ENCODE measurements around the gene CEACAM19.

Gene CEACAM19

GRCh38 chr19:44696939-44697669 is 25.8 kb downstream of the CEACAM19 start:
- Histone ChIP-seq H3K36me3 (ENCODE audit: control insufficient read depth in 5 of 5, insufficient read depth in 5 of 5, low read length in 5 of 5) (no peaks in the 10 kb centered on the region), H3K4me1 (ENCODE audit: control insufficient read depth in 5 of 5, insufficient read depth in 5 of 5, low read length in 5 of 5) (peaks cover 0 to 14% (median 0%) of the 10 kb centered on the region in 5 donors), H3K9ac (ENCODE audit: low read length in 5 of 5) (no peak overlapping the region), H3K4me3 (ENCODE audit: low read depth in 1 of 5, low read length in 5 of 5) (no peak overlapping the region), H3K9me3 (ENCODE audit: control insufficient read depth in 5 of 5, low read length in 5 of 5) (no peaks in the 10 kb centered on the region), H3K27me3 (ENCODE audit: control insufficient read depth in 5 of 5, insufficient read depth in 4 of 5, low read length in 5 of 5) (peaks cover 3 to 9% (median 4%) of the 10 kb centered on the region in 5 donors), H3K27ac (ENCODE audit: low read depth, low read length) (no peak overlapping the region)

DNA sequence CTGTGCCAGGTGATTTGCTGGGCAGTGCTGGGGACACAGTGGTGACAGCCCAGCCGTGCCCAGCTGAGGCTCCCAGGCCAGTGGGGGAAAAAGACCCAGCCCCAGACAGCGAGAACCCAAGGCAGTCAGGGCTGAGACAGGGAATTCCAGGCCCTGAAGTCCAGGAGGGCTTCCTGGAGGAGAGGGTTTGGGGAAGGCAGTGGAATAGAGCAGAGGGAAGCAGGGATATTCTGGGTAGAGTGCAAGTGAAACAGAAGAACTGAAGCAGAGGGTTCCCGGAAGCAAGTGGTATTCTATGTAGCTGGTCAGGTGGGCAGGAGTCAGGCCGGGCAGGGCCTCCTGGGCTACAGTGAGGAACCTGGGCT is 26.4 kb downstream of the CEACAM19 start:
- peaks cover 0 to 9% (median 0%) of the 10 kb centered on the region in 5 donors for H3K4me1 ChIP-seq (ENCODE audit: control insufficient read depth in 5 of 5, insufficient read depth in 5 of 5, low read length in 5 of 5)
- H3K27me3 ChIP-seq (ENCODE audit: control insufficient read depth in 5 of 5, insufficient read depth in 4 of 5, low read length in 5 of 5): peaks cover 3 to 10% (median 4%) of the 10 kb centered on the region in 5 donors
- H3K9ac ChIP-seq (ENCODE audit: low read length in 5 of 5): no peak overlapping the region
- no peaks in the 10 kb centered on the region for H3K9me3 ChIP-seq (ENCODE audit: control insufficient read depth in 5 of 5, low read length in 5 of 5)
- no peak overlapping the region for H3K4me3 ChIP-seq (ENCODE audit: low read depth in 1 of 5, low read length in 5 of 5)
- H3K27ac ChIP-seq (ENCODE audit: low read depth, low read length): no peak overlapping the region
- no peaks in the 10 kb centered on the region for H3K36me3 ChIP-seq (ENCODE audit: control insufficient read depth in 5 of 5, insufficient read depth in 5 of 5, low read length in 5 of 5)

GRCh38 chr19:44698492-44699201 is 27.4 kb downstream of the CEACAM19 start, which contains the start of gene CEACAM16:
Gene CEACAM16, plus strand, starts transcription at chr19:44699151. Its CDS starts 2,306 bp downstream, at chr19:44701457.
- peaks cover 3 to 10% (median 4%) of the 10 kb centered on the region in 5 donors for H3K27me3 ChIP-seq (ENCODE audit: control insufficient read depth in 5 of 5, insufficient read depth in 4 of 5, low read length in 5 of 5)
- H3K36me3 ChIP-seq (ENCODE audit: control insufficient read depth in 5 of 5, insufficient read depth in 5 of 5, low read length in 5 of 5): no peaks in the 10 kb centered on the region
- no peak within 1 kb of the TSS for H3K27ac ChIP-seq (ENCODE audit: low read depth, low read length)
- no peaks in the 10 kb centered on the region for H3K9me3 ChIP-seq (ENCODE audit: control insufficient read depth in 5 of 5, low read length in 5 of 5)
- peaks cover 0 to 7% (median 0%) of the 10 kb centered on the region in 5 donors for H3K4me1 ChIP-seq (ENCODE audit: control insufficient read depth in 5 of 5, insufficient read depth in 5 of 5, low read length in 5 of 5)
- no peak within 1 kb of the TSS for H3K9ac ChIP-seq (ENCODE audit: low read length in 5 of 5)
- H3K4me3 ChIP-seq (ENCODE audit: low read depth in 1 of 5, low read length in 5 of 5): no peak within 1 kb of the TSS

DNA sequence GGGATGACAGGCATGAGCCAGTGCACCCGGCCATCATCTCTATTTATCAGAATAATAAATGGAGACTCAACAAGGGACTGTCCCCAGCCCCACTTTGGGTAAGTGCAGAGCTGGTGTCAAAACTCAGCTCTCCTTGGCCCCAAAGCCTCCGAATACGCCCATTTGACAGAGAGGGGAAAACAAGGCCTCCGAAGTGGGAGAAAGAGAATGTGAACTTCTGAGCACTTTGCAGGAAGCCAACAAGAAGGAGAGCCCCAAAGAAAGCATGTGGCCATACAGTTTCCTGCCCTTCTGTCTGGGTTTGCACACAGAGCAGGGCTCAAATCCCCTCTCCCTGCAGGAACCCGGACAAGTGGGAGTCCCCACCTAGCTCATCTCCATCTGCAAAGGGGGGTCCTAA is 29.3 kb downstream of the CEACAM19 start:
- no peak overlapping the region for H3K9ac ChIP-seq (ENCODE audit: low read length in 5 of 5)
- H3K4me1 ChIP-seq (ENCODE audit: control insufficient read depth in 5 of 5, insufficient read depth in 5 of 5, low read length in 5 of 5): peaks cover 0 to under 1% (median 0%) of the 10 kb centered on the region in 5 donors
- H3K27ac ChIP-seq (ENCODE audit: low read depth, low read length): no peak overlapping the region
- H3K27me3 ChIP-seq (ENCODE audit: control insufficient read depth in 5 of 5, insufficient read depth in 4 of 5, low read length in 5 of 5): peaks cover 3 to 10% (median 4%) of the 10 kb centered on the region in 5 donors
- no peaks in the 10 kb centered on the region for H3K9me3 ChIP-seq (ENCODE audit: control insufficient read depth in 5 of 5, low read length in 5 of 5)
- no peaks in the 10 kb centered on the region for H3K36me3 ChIP-seq (ENCODE audit: control insufficient read depth in 5 of 5, insufficient read depth in 5 of 5, low read length in 5 of 5)
- H3K4me3 ChIP-seq (ENCODE audit: low read depth in 1 of 5, low read length in 5 of 5): no peak overlapping the region

GRCh38 chr19:44701228-44701627 is 29.9 kb downstream of the CEACAM19 start:
- H3K9ac ChIP-seq (ENCODE audit: low read length in 5 of 5): no peak overlapping the region
- H3K27ac ChIP-seq (ENCODE audit: low read depth, low read length): no peak overlapping the region
- H3K27me3 ChIP-seq (ENCODE audit: control insufficient read depth in 5 of 5, insufficient read depth in 4 of 5, low read length in 5 of 5): peaks cover 3 to 10% (median 4%) of the 10 kb centered on the region in 5 donors
- no peaks in the 10 kb centered on the region for H3K36me3 ChIP-seq (ENCODE audit: control insufficient read depth in 5 of 5, insufficient read depth in 5 of 5, low read length in 5 of 5)
- H3K9me3 ChIP-seq (ENCODE audit: control insufficient read depth in 5 of 5, low read length in 5 of 5): no peaks in the 10 kb centered on the region
- no peaks in the 10 kb centered on the region for H3K4me1 ChIP-seq (ENCODE audit: control insufficient read depth in 5 of 5, insufficient read depth in 5 of 5, low read length in 5 of 5)
- H3K4me3 ChIP-seq (ENCODE audit: low read depth in 1 of 5, low read length in 5 of 5): no peak overlapping the region

GRCh38 chr19:44702551-44703176 is 31.4 kb downstream of the CEACAM19 start:
- Histone ChIP-seq H3K27me3 (ENCODE audit: control insufficient read depth in 5 of 5, insufficient read depth in 4 of 5, low read length in 5 of 5) (peaks cover 0 to 13% (median 1%) of the 10 kb centered on the region in 5 donors), H3K36me3 (ENCODE audit: control insufficient read depth in 5 of 5, insufficient read depth in 5 of 5, low read length in 5 of 5) (no peaks in the 10 kb centered on the region), H3K4me3 (ENCODE audit: low read depth in 1 of 5, low read length in 5 of 5) (no peak overlapping the region), H3K9ac (ENCODE audit: low read length in 5 of 5) (no peak overlapping the region), H3K27ac (ENCODE audit: low read depth, low read length) (no peak overlapping the region), H3K9me3 (ENCODE audit: control insufficient read depth in 5 of 5, low read length in 5 of 5) (no peaks in the 10 kb centered on the region), H3K4me1 (ENCODE audit: control insufficient read depth in 5 of 5, insufficient read depth in 5 of 5, low read length in 5 of 5) (no peaks in the 10 kb centered on the region)

DNA sequence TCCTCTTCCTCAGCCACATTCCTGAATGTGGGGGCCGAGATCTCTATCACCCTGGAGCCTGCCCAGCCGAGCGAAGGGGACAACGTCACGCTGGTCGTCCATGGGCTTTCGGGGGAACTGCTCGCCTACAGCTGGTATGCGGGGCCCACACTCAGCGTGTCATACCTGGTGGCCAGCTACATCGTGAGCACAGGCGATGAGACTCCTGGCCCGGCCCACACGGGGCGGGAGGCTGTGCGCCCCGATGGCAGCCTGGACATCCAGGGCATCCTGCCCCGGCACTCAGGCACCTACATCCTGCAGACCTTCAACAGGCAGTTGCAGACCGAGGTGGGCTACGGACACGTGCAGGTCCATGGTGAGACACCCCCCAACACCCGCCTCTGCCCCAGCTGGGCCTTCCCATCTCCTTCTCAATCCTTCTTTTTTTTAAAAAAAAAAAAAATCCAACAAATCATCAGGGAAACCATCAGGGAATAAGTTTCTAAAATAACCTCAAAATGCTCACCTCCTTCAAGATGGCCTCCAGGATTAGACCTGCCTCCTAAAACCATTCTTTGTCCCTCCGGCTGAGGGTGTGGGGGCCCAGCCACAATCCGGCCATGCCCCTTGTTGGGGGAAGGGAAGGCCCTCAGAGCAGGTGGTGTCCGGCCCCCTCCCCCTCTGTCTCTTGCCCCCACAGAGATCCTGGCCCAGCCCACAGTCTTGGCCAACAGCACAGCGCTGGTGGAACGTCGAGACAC is 32.2 kb downstream of the CEACAM19 start:
- H3K36me3 ChIP-seq (ENCODE audit: control insufficient read depth in 5 of 5, insufficient read depth in 5 of 5, low read length in 5 of 5): no peaks in the 10 kb centered on the region
- no peaks in the 10 kb centered on the region for H3K9me3 ChIP-seq (ENCODE audit: control insufficient read depth in 5 of 5, low read length in 5 of 5)
- no peak overlapping the region for H3K27ac ChIP-seq (ENCODE audit: low read depth, low read length)
- H3K9ac ChIP-seq (ENCODE audit: low read length in 5 of 5): no peak overlapping the region
- no peaks in the 10 kb centered on the region for H3K4me1 ChIP-seq (ENCODE audit: control insufficient read depth in 5 of 5, insufficient read depth in 5 of 5, low read length in 5 of 5)
- H3K4me3 ChIP-seq (ENCODE audit: low read depth in 1 of 5, low read length in 5 of 5): no peak overlapping the region
- peaks cover 0 to 13% (median 0%) of the 10 kb centered on the region in 5 donors for H3K27me3 ChIP-seq (ENCODE audit: control insufficient read depth in 5 of 5, insufficient read depth in 4 of 5, low read length in 5 of 5)

DNA sequence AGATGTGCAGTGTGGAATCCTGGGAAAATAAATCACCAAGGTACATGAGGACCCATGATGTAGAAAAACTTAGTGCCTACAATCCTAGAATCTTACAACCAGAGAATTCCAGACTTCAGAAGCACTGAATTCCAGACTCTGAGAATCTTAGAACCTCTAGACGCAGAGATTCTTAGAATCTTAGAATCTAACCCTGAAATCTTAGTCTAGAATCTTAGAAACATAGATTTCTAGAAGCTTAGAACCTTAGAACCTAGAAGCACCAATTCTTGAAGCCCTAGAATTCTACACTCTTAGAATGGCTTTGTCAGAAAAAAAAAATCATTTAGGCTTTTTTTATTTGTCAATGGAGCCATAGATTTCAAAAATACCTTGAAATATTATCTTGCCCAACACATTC is 33.7 kb downstream of the CEACAM19 start:
- H3K4me3 ChIP-seq (ENCODE audit: low read depth in 1 of 5, low read length in 5 of 5): no peak overlapping the region

GRCh38 chr19:44705502-44706010 is 34.3 kb downstream of the CEACAM19 start:
- Histone ChIP-seq H3K9me3 (ENCODE audit: control insufficient read depth in 5 of 5, low read length in 5 of 5) (no peaks in the 10 kb centered on the region), H3K36me3 (ENCODE audit: control insufficient read depth in 5 of 5, insufficient read depth in 5 of 5, low read length in 5 of 5) (no peaks in the 10 kb centered on the region), H3K27me3 (ENCODE audit: control insufficient read depth in 5 of 5, insufficient read depth in 4 of 5, low read length in 5 of 5) (peaks cover 0 to 11% (median 0%) of the 10 kb centered on the region in 5 donors), H3K9ac (ENCODE audit: low read length in 5 of 5) (no peak overlapping the region), H3K4me3 (ENCODE audit: low read depth in 1 of 5, low read length in 5 of 5) (no peak overlapping the region), H3K27ac (ENCODE audit: low read depth, low read length) (no peak overlapping the region), H3K4me1 (ENCODE audit: control insufficient read depth in 5 of 5, insufficient read depth in 5 of 5, low read length in 5 of 5) (peaks cover 0 to 3% (median 0%) of the 10 kb centered on the region in 5 donors)

More for the DNA sequence above, 33.7 kb downstream of the CEACAM19 start:
- Histone ChIP-seq H3K9ac (ENCODE audit: low read length in 5 of 5) (no peak overlapping the region), H3K27ac (ENCODE audit: low read depth, low read length) (no peak overlapping the region), H3K9me3 (ENCODE audit: control insufficient read depth in 5 of 5, low read length in 5 of 5) (no peaks in the 10 kb centered on the region), H3K4me1 (ENCODE audit: control insufficient read depth in 5 of 5, insufficient read depth in 5 of 5, low read length in 5 of 5) (no peaks in the 10 kb centered on the region), H3K36me3 (ENCODE audit: control insufficient read depth in 5 of 5, insufficient read depth in 5 of 5, low read length in 5 of 5) (no peaks in the 10 kb centered on the region), H3K27me3 (ENCODE audit: control insufficient read depth in 5 of 5, insufficient read depth in 4 of 5, low read length in 5 of 5) (peaks cover 0 to 11% (median 0%) of the 10 kb centered on the region in 5 donors)
